GM15510 (cell line): ENCODE data around the gene ANKRD13D.

ENCODE experiments used
- POLR2A ChIP-seq: IDR thresholded peaks from 3 replicates; pipeline ENCODE4 v1.6.1; 2011; ENCODE audit warnings: borderline replicate concordance; ENCODE audit not compliant: insufficient read length; ENCODE audit errors: extremely low read depth

Gene ANKRD13D

GRCh38 chr11:67322049-67322448 is 32.9 kb downstream of the ANKRD13D start:
- no peak for TF ChIP-seq POLR2A

DNA sequence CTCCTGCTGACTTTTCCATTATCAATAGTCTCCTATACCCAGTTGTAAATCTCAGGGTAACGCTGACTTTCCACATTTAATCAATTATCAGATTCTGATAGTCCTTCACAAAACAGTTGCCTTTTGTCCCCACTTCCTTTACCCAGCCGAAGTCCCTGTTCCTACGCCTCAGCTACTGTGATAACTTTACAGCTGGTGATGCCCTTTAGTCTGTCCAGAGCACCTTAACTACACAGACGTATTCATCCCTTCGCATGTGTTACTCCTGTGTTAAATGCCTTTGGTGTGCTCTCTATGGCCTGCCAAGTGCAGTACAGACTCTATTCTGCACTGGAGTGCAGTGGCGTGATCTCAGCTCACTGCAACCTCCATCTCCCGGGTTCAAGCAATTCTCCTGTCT is 34.4 kb downstream of the ANKRD13D start:
- no peak for TF ChIP-seq POLR2A

DNA sequence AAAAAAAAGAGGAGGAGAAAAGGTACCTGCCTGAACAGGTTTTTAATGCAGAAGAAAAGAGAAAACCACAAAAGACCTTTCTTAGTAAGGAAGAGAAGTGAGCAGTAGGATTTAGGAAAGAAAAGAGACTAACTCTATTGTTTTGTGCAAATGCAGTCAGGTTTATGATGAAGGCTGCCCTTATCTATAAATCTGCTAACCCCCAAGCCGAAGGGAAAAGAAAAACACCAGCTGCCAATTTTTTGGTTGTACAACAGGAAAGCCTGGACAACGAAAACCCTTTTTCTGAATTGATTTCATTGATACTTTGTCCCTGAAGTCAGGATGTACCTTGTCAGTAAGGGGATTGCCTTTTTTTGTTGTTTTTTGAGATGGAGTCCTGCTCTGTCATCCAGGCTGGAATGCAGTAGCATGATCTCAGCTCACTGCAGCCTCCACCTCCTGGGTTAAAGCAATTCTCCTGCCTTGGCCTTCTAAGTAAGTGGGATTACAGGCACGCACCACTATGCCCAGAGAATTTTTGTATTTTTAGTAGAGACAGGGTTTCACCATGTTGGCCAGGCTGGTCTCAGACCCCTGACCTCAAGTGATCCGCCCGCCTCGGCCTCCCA is 43.1 kb downstream of the ANKRD13D start:
- TF ChIP-seq POLR2A: no peak

- no peak for TF ChIP-seq POLR2A
Observed at GRCh38 chr11:67337257-67337656, 48.2 kb downstream of the ANKRD13D start.

DNA sequence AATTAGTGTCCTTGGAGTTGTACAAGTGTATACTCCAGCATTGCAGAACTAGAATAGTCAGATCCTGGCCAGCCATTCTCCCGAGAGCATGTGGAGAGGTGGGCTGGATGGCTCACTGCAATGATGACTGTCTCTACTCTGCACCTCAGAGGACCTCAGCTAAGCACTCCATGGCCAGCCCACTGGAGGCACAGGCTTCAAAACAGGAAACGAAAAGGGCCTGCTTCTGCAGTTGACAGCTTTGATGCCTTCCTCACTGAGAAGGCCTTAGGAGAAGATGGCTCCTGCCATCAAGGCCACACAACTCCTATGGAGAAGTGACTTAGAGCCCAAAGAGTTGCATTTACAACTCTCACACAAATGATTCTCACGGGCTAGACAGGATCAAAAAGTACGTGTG is 55.2 kb downstream of the ANKRD13D start:
- no peak for TF ChIP-seq POLR2A

DNA sequence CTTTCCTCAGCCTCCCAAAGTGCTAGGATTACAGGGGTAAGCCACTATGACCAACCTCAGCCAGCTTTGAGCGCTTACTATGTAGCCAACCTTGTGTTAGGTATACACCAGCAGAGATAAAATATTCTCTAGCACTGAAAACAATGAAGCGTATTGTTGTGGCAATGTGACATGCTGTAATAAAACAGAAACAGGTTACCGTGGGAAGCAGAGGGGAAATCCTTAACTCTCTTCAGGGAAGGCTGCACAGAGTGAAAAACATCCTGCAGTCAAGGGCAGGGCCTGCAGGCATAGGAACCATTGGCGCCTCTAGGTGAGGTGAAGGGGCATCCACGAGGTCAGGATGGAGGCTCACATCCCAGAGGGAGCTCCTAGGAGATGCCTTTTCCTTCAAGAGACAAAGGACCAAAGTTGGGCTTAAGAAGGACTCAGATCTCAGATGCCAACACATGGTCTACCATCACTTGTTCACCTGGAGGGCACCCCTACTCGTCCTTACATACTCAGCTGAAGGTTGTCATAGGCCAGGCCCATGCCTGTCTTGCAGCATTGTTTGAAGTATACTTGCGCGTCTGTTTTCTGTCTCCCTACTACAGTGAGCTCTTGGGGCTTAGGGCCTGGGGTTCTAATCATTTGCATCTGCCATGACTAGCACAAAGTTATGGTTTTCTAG is 56.3 kb downstream of the ANKRD13D start:
- no peak for TF ChIP-seq POLR2A

DNA sequence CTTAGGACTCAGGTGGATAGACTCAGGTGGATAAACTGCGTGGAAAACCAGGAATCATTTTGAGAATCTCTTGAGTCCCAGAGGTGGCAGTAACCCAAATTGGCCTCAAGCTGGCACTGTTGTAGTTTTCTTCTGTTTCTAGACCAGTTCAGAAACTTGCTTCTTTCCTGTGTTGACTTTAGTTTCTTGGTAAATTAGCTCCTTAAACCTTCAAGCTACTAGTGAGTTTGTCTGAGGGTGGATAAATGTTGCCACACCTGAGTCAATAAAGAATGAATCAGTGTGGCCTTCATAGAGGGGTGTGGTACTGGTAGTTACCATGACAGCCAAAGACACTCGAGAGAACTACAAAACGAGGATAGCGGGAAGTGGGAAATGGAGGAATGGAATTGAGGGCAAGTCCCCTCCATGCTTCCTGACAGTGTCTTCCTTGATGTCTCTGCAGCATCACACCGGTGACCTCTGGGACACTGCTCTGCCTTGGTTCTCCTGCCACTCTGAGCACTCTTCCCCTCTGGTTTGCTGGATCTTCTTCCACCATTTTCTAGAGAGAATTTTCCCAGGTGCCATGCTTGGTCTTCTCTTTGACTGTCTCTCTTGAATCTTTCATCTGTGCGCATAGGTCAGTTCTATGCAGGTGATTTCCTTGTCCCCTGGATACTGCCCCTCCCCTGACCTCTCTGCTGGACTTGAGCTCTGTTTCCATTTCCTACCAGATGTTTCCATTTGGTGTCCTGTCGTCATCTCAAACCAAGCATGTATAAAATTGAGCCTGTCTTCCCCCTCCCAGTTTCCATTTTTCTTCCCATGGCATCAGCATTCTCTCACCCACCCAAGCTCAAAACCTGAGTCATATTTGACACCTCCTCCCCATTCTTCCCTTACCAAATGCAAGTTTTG is 57.1 kb downstream of the ANKRD13D start:
- no peak for TF ChIP-seq POLR2A

GRCh38 chr11:67347964-67348749 is 59.1 kb downstream of the ANKRD13D start:
- TF ChIP-seq POLR2A: no peak

GRCh38 chr11:67349036-67349435 is 59.9 kb downstream of the ANKRD13D start:
- no peak for TF ChIP-seq POLR2A

- TF ChIP-seq POLR2A: no peak
Observed at GRCh38 chr11:67349457-67349856, 60.4 kb downstream of the ANKRD13D start.

- no peak for TF ChIP-seq POLR2A
Observed at GRCh38 chr11:67349928-67350465, 60.9 kb downstream of the ANKRD13D start.

- peak; percentile 20 for TF ChIP-seq POLR2A
Observed at GRCh38 chr11:67351275-67352005, 62.3 kb downstream of the ANKRD13D start.
